Neural cell (in vitro differentiated cells): Measurements from ENCODE around the gene ANP32D.

Source experiments
- CTCF ChIP-seq: fragments of 450-650 bp; IDR thresholded peaks from 2 replicates; pipeline ENCODE4 v1.5.1; 2014; ENCODE audit warnings: antibody characterized with exemption, mild to moderate bottlenecking, moderate library complexity; ENCODE audit not compliant: poor library complexity, severe bottlenecking
- EP300 ChIP-seq: fragments of 450-650 bp; conservative IDR thresholded peaks from 2 replicates; pipeline ENCODE4 v1.6.1; 2014; ENCODE audit warnings: antibody characterized with exemption, mild to moderate bottlenecking, moderate library complexity; ENCODE audit not compliant: poor library complexity, severe bottlenecking
- EZH2 ChIP-seq: fragments of 200-600, 300-800 bp; shearing (Covaris generic), sonication (generic); IDR thresholded peaks from 2 replicates; pipeline ENCODE4 v1.6.1; 2014; ENCODE audit warnings: antibody characterized with exemption, low read length, borderline replicate concordance, mild to moderate bottlenecking; ENCODE audit not compliant: insufficient read depth, poor library complexity, severe bottlenecking
- MXI1 ChIP-seq: fragments of 450-650 bp; conservative IDR thresholded peaks from 2 replicates; pipeline ENCODE4 v1.6.1; 2014; ENCODE audit warnings: antibody characterized with exemption, mild to moderate bottlenecking; ENCODE audit not compliant: poor library complexity, severe bottlenecking
- POLR2AphosphoS5 ChIP-seq: IDR thresholded peaks from 2 replicates; pipeline ENCODE4 v1.6.1; 2012
- RAD21 ChIP-seq: fragments of 450-650 bp; conservative IDR thresholded peaks from 2 replicates; pipeline ENCODE4 v1.6.1; 2014; ENCODE audit warnings: antibody characterized with exemption, mild to moderate bottlenecking, moderate library complexity
- SMC3 ChIP-seq: fragments of 450-650 bp; conservative IDR thresholded peaks from 2 replicates; pipeline ENCODE4 v1.6.1; 2014; ENCODE audit warnings: antibody characterized with exemption, mild to moderate bottlenecking, moderate library complexity; ENCODE audit not compliant: poor library complexity
- TAF1 ChIP-seq: IDR thresholded peaks from 2 replicates; pipeline ENCODE4 v1.6.1; 2012; ENCODE audit warnings: low read depth

GRCh38 chr12:48472259-48472658, at the start of gene ANP32D:
- TF ChIP-seq CTCF (no peak), POLR2AphosphoS5 (no peak), EP300 (no peak), EZH2 (no peak), RAD21 (no peak), MXI1 (no peak), TAF1 (no peak), SMC3 (no peak)
